HuH-7.5 (cell line): ENCODE data around the gene NOXO1.
"Not testable (repeated sequence)": the region's sequence is repeated elsewhere in the genome, so short reads cannot be mapped to it uniquely, and the experiment has no call there.

Experiments used
- DNase-seq: peaks from one replicate; pipeline ENCODE4 v3.0.0; 2011; ENCODE audit warnings: low spot score

Gene NOXO1

DNA sequence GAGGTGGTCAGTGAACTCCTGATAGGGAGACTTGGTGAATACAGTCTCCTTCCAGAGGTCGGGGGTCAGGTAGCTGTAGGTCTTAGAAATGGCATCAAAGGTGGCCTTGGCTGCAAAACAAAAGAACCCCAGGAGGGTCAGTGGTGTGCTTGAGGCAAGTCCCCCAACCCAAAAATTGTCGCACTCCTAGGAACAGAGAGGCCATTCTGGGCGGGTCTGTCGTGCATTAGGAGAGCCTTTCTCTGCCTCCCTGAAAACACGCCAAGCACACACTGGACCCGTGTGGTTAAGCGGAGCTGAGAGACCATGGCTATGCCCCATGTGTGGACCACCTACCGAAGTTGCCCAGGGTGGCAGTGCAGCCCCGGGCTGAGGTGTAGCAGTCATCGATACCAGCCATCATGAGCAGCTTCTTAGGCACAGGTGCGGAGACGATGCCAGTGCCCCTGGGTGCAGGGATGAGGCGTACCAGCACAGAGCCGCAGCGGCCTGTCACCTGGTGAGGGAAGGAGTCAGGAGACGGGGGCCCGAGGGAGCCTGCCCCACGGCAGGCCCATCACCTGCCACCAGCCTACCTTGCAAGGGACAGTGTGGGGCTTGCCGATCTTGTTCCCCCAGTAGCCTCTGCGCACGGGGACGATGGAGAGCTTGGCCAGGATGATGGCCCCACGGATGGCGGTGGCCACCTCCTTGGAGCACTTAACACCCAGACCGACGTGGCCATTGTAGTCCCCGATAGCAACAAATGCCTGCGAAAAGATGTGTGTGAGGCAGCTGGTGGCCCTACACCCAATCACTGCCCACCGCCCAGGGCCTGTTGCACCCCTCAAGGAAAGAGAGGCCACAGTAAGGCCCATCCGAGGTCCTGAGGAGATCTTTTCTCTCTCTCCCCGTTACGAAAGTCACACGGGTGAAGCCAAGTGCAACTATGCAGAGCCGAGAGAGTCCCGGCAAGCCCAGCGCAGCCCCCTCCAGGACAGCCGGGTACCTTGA is 18.8 kb downstream of the NOXO1 start:
- DNase-seq: not testable (repeated sequence)

DNA sequence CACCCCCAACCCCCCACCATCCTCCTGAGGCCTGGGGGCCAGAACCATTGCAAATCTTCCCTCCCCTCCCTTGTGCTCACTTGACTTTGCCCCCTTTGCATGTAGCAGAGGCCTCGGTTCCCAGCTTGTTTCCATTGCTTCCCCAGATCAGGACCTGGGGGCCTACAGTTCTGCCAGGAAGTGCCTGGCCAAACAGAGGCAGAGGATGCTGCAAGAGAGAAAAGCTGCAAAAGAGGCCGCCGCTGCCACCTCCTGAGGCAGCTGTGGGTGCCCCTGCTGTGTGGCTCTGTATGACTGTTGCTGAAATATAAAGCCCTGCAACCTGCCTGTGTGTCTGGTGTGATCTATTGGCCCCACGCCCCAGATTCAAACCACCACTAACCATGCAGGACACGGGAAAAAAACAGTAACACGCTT is 19.6 kb downstream of the NOXO1 start:
- DNase-seq: no peak

DNA sequence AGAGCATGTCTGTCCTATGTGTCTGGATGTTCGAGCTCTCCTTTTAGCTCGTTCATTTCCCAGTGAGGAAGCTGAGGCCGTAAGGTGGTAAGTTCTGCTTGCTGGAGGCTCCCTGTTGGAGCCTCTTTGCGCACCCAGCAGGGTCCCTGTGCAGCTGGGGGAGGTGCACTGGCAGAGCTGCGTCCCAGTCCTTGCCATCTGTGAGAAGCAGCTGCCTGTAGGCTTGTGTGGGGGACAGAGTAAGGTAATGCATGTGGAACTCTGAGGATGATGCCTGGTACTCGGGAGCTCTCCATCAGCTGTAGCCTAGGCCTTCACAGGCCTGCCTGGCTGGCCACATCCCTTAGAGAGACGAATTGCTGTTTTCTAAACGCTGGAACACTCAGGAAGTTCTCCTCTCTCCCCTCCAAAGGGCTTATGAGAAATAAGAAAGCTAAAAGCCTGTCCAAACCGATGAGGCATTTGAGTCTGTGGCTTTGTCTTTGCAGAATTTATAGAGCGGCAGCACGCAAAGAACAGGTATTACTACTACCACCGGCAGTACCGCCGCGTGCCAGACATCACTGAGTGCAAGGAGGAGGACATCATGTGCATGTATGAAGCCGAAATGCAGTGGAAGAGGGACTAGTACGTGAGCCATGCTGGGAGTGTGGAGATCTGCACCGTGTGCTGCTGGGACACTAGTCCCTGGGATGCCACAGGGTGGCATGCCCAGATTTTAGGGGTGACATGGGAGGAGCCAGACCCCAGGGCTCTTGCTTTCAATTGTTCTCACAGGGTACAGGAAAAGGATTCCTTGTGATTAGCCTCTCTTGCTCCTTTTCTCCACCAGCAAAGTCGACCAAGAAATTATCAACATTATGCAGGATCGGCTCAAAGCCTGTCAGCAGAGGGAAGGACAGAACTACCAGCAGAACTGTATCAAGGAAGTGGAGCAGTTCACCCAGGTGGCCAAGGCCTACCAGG is 20.3 kb downstream of the NOXO1 start:
- no peak for DNase-seq

- peak; percentile 81 for DNase-seq
Observed at GRCh38 chr16:1959269-1960039, 21.8 kb downstream of the NOXO1 start, which contains the start of gene NDUFB10. NDUFB10 (plus strand) TSS chr16:1959538; CDS start chr16:1959625, 87 bp downstream.

- DNase-seq: no peak
Observed at GRCh38 chr16:1958715-1959268, 22.5 kb downstream of the NOXO1 start.

- DNase-seq: not testable (repeated sequence)
Observed at GRCh38 chr16:1958143-1958491, 23.2 kb downstream of the NOXO1 start.

GRCh38 chr16:1957434-1958142 is 23.7 kb downstream of the NOXO1 start:
- not testable (repeated sequence) for DNase-seq

DNA sequence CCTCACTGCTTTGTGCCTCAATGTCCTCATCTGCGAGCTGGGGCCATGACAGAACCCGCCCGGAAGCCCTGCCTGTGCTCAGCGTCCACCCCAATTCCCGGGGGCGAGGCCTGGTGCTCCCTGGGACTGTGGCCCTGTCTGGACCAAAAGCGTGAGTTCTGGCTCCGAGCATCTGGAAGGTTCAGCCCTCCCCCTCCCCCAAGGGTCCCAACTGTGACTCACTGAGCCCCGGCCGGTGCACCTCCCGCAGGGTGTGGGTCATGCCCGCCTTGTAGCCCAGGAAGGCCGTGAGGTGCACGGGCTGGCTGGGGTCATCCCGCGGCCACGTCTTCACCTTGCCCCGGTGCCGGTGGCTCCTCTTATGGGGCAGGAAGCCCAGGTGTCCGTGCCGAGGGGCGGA is 27.5 kb downstream of the NOXO1 start:
- DNase-seq: no peak

DNA sequence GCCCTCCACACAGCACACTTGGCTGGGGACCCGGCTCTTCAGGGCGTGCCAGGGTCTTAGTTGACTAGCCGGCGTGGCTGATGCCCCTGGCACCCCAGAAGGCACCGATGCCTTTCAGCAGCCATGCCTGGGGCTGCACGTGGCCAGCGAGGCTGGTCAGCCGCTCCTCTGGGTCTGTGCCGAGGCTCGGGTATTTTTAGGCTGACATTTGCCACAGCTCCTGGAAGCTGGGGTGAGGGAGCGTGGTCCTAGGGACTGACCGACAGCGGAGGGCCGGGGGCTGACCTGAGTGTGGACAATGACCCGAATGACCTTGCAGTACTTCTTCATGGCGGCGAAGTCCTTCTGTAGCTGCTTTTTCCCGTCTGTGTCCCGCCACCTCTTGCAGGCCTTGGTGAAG is 30.7 kb downstream of the NOXO1 start:
- DNase-seq: no peak

DNA sequence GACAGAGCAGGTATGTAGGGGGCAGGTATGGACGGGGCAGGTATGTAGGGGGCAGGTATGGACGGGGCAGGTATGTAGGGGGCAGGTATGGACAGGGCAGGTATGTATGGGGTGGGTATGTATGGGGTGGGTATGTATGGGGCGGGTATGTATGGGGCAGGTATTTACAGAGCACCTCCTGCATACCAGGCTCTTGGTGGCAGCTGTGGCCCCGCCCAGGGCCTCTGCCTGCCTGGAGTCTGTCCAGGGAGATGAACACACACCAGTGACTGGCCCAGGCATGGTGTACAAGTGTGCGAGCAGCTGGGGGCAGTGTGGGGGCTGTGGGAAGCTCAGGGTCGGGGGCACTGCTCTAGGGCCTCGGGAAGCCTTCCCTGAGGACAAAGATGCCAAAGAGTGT is 31.2 kb downstream of the NOXO1 start:
- no peak for DNase-seq

GRCh38 chr16:1949507-1949906 is 31.8 kb downstream of the NOXO1 start:
- DNase-seq: no peak

DNA sequence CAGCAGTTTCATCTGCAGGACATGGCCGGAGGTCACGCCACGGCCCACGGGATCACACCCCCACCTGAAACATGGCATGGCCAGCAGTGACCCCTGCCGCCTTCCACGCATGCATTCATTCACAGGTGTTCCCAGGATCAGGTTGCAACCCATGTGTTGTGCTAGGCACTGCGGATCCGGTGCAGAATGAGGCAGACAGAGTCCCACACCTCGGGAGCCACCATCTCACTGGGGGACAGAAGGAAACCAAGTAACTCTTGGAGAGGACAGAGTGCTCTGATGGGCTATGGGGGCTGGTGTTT is 33.9 kb downstream of the NOXO1 start:
- no peak for DNase-seq

- no peak for DNase-seq
Observed at GRCh38 chr16:1946495-1947368, 34.5 kb downstream of the NOXO1 start.

GRCh38 chr16:1945559-1946391 is 35.5 kb downstream of the NOXO1 start:
- DNase-seq: no peak

DNA sequence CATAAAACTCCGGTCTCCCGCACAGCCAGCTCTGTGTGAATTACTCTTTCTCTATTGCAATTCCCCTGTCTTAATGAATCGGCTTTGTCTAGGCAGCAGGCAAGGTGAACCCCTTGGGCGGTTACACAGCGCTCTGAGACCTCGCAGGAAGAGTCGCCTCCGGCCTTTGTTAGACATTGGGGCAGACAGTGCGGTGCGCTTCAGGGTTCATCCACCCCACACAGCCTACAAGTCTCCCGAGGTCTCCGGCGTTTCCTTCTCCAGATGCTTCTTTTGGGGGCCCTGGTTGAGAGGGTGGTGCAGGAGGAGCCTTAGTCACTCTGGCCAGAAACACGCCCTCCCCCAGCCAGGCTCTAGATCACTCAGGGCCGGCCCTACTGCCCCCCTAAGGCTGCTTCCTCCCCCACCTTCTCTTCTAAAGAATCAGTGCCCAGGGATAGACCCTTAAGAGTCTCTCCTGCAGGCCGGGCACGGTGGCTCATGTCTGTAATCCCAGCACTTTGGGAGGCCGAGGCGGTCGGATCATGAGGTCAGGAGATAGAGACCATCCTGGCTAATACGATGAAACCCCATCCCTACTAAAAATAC is 36.6 kb downstream of the NOXO1 start:
- DNase-seq: no peak

- DNase-seq: peak; percentile 95
Observed at GRCh38 chr16:1942810-1943726, 38.2 kb downstream of the NOXO1 start, which contains the start of gene MSRB1. MSRB1 (minus strand) TSS chr16:1943199; CDS start chr16:1943156, 43 bp downstream.

- DNase-seq: no peak
Observed at GRCh38 chr16:1942047-1942809, 39.0 kb downstream of the NOXO1 start.
